ENCODE measurements around the gene ITGA2B. TPM values are rescaled to one million over a fixed set of nuclear protein-coding genes. Genes with fewer than 3 reads are reported as not detected.
A peak's percentile ranks its signal among the peaks of the same experiment; 100 is the strongest.
"Not testable (repeated sequence)": the region's sequence is repeated elsewhere in the genome, so short reads cannot be mapped to it uniquely, and the experiment has no call there.

The ITGA2B gene
- total and polyA plus RNA-seq, 2 donors (not counting 1 experiment from before 2014, with no cell fraction given), result 0.10 to 0.66 TPM

DNA sequence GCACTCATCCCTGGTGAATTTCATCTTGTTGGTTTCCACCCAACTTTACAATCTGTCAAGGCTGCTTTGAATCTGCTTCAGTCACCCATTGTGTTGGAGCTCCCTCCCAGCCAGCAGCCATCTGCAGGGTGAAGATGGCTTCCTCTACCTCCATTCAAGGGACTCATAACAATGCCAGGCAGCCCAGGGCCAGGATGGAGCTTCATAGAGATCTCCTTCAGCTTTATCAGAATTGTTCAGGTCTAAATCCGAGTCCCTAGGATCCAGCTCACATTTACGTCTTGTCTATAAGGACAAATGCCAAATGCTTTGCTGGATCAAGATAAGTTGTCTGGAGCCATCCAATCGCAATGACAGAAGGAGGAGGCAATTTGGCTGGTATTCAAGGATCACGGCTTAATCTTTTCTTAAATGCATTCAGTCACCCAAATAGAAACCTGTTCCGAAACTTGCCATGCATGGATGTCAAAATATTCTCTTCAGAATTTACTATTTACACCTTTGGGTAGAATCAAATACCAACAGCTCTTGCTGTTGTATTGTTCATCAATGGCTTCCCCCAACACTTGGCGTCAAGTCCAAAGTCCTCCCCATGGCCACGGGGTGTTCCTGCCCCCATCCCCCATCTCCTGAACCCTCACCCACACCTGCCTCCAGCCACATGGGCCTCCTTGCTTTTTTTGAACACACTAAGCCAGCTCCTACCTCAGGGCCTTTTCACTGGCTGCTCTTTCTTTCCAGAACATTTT, 22.0 kb downstream of the ITGA2B start:
- H3K4me2 ChIP-seq (ENCODE audit: extremely low read depth, insufficient read depth, low read length), result no peak overlapping the region
- no peak for DNase-seq (ENCODE audit: low read depth in 2 of 2)

DNA sequence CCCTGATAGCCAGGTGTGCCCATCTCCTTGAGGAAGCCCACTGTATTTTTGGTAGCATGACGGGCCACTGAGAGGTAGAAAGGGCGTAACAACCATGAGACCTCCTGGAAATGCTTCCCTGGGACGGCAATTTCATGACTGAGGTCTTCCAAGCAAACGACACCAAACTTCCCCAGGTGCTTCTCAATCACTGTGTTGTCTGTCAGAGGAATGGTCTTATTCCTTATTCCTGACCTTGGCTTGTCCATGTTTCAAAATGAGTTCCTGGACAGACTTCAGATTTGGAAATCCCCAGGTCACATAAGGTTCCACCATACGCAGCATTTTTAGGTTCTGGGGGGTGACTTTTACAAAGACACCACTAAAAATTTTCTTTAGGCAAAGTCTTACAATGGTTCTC, 24.4 kb downstream of the ITGA2B start:
- not testable (repeated sequence) for DNase-seq (ENCODE audit: low read depth in 2 of 2); H3K4me2 ChIP-seq (ENCODE audit: extremely low read depth, insufficient read depth, low read length); H3K36me3 ChIP-seq (ENCODE audit: control insufficient read depth, insufficient read depth, low read length); H3K9ac ChIP-seq (ENCODE audit: insufficient read depth, low read length); H2AFZ ChIP-seq (ENCODE audit: low read length); H3K27ac ChIP-seq (ENCODE audit: insufficient read depth, low read length); H4K20me1 ChIP-seq (ENCODE audit: control insufficient read depth, extremely low read depth, insufficient read depth, low read length); H3K4me3 ChIP-seq (replicated peaks in 1 of 4; ENCODE audit: control extremely low read depth in 1 of 4, insufficient read depth in 1 of 4, low read depth in 3 of 4, low read length in 4 of 4); H3K9me3 ChIP-seq (ENCODE audit: control insufficient read depth, insufficient read depth, low read depth, low read length); H3K79me2 ChIP-seq (ENCODE audit: control insufficient read depth, insufficient read depth, low read length); H3K4me1 ChIP-seq (ENCODE audit: control insufficient read depth, extremely low read depth, insufficient read depth, low read length)
- H3K27me3 ChIP-seq (ENCODE audit: control insufficient read depth, insufficient read depth, low read length), result peaks cover 20% of the 10 kb centered on the region

More for the DNA sequence above, 22.0 kb downstream of the ITGA2B start:
- no peaks in the 10 kb centered on the region for H3K9me3 ChIP-seq (ENCODE audit: control insufficient read depth, insufficient read depth, low read depth, low read length)
- peaks cover 20% of the 10 kb centered on the region for H3K27me3 ChIP-seq (ENCODE audit: control insufficient read depth, insufficient read depth, low read length)
- no peaks in the 10 kb centered on the region for H3K79me2 ChIP-seq (ENCODE audit: control insufficient read depth, insufficient read depth, low read length)
- no peaks in the 10 kb centered on the region for H4K20me1 ChIP-seq (ENCODE audit: control insufficient read depth, extremely low read depth, insufficient read depth, low read length)
- no peak overlapping the region for H2AFZ ChIP-seq (ENCODE audit: low read length)
- TF ChIP-seq, protein P1, sequence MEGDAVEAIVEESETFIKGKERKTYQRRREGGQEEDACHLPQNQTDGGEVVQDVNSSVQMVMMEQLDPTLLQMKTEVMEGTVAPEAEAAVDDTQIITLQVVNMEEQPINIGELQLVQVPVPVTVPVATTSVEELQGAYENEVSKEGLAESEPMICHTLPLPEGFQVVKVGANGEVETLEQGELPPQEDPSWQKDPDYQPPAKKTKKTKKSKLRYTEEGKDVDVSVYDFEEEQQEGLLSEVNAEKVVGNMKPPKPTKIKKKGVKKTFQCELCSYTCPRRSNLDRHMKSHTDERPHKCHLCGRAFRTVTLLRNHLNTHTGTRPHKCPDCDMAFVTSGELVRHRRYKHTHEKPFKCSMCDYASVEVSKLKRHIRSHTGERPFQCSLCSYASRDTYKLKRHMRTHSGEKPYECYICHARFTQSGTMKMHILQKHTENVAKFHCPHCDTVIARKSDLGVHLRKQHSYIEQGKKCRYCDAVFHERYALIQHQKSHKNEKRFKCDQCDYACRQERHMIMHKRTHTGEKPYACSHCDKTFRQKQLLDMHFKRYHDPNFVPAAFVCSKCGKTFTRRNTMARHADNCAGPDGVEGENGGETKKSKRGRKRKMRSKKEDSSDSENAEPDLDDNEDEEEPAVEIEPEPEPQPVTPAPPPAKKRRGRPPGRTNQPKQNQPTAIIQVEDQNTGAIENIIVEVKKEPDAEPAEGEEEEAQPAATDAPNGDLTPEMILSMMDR (conservative IDR thresholded peaks at IDR 0.05 in 1 of 2, IDR thresholded peaks at IDR 0.05 in 1 of 2; ENCODE audit: low read depth in 1 of 2, low read length in 2 of 2), result no peak
- TF ChIP-seq EZH2 (IDR thresholded peaks at IDR 0.05; ENCODE audit: low read length, missing control alignments), result no peak
- no peak overlapping the region for H3K27ac ChIP-seq (ENCODE audit: insufficient read depth, low read length)
- no peaks in the 10 kb centered on the region for H3K4me1 ChIP-seq (ENCODE audit: control insufficient read depth, extremely low read depth, insufficient read depth, low read length)
- no peak overlapping the region for H3K4me3 ChIP-seq (replicated peaks in 1 of 4; ENCODE audit: control extremely low read depth in 1 of 4, insufficient read depth in 1 of 4, low read depth in 3 of 4, low read length in 4 of 4)
- H3K9ac ChIP-seq (ENCODE audit: insufficient read depth, low read length), result no peak overlapping the region
- no peaks in the 10 kb centered on the region for H3K36me3 ChIP-seq (ENCODE audit: control insufficient read depth, insufficient read depth, low read length)

DNA sequence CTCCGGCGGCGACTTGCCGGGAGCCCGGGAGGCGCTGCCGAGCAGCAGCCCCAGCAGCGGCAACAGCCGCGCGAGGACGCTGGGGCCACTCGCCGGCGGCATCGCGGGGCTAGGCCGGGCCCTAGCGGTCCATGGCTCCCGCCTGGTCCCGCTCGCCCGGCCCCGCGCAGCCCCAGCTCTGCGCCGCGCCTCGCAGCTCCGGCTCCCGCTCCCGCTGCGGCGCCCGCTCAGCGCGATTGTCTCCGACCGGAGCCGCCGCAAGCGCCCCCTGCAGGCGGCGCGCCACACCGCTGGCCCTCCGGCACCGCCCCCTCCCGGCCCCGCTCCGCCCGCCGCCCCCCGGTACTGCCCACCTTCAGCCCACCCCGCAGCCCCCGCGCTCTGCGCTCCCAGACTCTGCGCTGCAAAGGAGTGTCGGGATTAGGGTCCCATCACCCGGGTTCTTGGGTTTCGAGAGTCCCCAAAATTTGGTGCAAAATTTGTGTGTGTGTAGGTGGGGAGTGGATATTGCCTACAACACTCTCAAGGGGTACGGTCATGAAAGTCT, 25.8 kb downstream of the ITGA2B start, which contains the start of gene FAM171A2:
Gene FAM171A2, minus strand, starts transcription at position 241 of the 547 bp plus-strand sequence. Its CDS starts 139 bp downstream, at position 102.
- Histone ChIP-seq H3K4me1 (ENCODE audit: control insufficient read depth, extremely low read depth, insufficient read depth, low read length) (peaks cover 5% of the 10 kb centered on the region), H3K36me3 (ENCODE audit: control insufficient read depth, insufficient read depth, low read length) (no peaks in the 10 kb centered on the region), H3K79me2 (ENCODE audit: control insufficient read depth, insufficient read depth, low read length) (no peaks in the 10 kb centered on the region), H3K27ac (ENCODE audit: insufficient read depth, low read length) (no peak within 1 kb of the TSS), H3K4me2 (ENCODE audit: extremely low read depth, insufficient read depth, low read length) (peak within 1 kb of the TSS; percentile 80), H2AFZ (ENCODE audit: low read length) (peak within 1 kb of the TSS; percentile 12), H3K27me3 (ENCODE audit: control insufficient read depth, insufficient read depth, low read length) (peaks cover 20% of the 10 kb centered on the region), H3K9me3 (ENCODE audit: control insufficient read depth, insufficient read depth, low read depth, low read length) (no peaks in the 10 kb centered on the region), H3K9ac (ENCODE audit: insufficient read depth, low read length) (peak within 1 kb of the TSS; percentile 52), H4K20me1 (ENCODE audit: control insufficient read depth, extremely low read depth, insufficient read depth, low read length) (no peaks in the 10 kb centered on the region), H3K4me3 (replicated peaks in 1 of 4; ENCODE audit: control extremely low read depth in 1 of 4, insufficient read depth in 1 of 4, low read depth in 3 of 4, low read length in 4 of 4) (peak within 1 kb of the TSS; percentile 50 to 81 (median 58))
- peak; percentile 40 to 43 for DNase-seq (ENCODE audit: low read depth in 2 of 2)
- TF ChIP-seq, protein P1 (conservative IDR thresholded peaks at IDR 0.05 in 1 of 2, IDR thresholded peaks at IDR 0.05 in 1 of 2; ENCODE audit: low read depth in 1 of 2, low read length in 2 of 2), result peak; percentile 19 to 40
- TF ChIP-seq EZH2 (IDR thresholded peaks at IDR 0.05; ENCODE audit: low read length, missing control alignments), result no peak
